ENCODE results near the gene POTEC.
"Not testable (repeated sequence)": the region's sequence is repeated elsewhere in the genome, so short reads cannot be mapped to it uniquely, and the experiment has no call there.

The POTEC gene

DNA sequence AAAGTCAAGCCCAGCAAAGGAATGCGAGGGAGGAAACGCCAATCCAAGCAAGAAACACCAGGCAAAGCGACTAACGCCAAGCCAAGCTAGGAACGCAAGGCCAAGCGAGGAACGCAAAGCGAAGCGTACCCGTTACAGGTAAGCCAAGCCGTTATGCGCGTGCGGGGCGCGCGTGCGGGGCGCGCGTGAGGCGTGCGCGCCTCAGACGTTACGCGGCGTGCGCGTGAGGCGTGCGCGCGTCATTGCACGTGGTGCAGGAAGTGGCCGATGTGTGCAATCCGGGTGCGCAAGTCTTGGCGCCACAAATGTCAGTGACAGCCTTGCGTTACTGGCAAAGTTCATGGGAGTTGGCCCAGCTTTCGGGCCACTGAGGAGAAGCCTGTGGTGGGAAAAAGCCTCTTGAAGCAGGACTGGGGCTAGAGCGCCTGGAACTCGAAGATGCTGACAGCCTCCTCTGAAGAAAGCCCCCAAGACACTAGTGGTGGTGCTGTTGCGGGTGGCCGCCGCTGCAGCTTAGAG is at the start of gene POTEC:
POTEC (minus strand) TSS at position 155 of the 519 bp plus-strand sequence. CDS start 454 bp downstream, outside the sequence.
- not testable (repeated sequence) for DNase-seq (ENCODE audit: low spot score)

DNA sequence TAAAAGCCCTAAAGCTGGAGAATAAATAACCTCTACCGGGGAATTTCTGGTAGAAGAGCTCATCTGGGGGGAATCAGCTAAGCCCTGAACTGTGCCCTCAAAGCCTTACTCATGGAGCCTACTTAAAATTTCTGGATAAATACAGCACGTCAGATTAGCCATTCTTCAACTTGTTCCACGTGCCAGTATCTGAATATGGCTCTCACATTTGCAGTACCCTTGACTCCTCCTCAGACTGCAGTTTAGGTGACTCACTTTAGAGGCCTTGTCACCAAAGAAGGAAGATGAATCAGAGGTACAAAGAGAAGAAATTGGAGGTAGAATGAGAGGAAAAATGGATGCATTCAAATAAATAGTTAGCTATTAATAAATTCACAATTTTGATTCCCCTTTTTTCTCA is 34.6 kb upstream of the POTEC start:
- no peak for DNase-seq (ENCODE audit: low spot score)

DNA sequence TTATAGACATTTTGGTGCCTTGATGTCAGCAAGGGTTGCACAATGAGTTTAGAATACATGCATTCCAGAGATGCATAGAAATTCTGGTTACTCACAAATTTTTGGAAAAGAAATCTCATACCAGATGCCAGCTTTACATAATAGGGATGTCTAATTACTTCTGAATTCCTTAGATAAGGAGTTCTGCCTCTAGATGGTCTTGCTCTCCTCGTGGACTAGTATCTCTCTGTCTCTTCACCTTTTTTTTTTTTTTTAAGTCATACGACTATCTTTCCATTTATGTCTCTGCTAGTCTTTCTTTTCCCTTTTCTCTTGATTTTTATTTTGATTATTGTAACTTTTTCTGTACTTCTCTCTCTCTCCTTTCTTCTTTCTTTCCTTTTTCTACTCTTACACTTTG is 16.1 kb upstream of the POTEC start:
- DNase-seq (ENCODE audit: low spot score) = not testable (repeated sequence)

GRCh38 chr18:14531659-14532058 is 11.7 kb downstream of the POTEC start:
- not testable (repeated sequence) for DNase-seq (ENCODE audit: low spot score)

DNA sequence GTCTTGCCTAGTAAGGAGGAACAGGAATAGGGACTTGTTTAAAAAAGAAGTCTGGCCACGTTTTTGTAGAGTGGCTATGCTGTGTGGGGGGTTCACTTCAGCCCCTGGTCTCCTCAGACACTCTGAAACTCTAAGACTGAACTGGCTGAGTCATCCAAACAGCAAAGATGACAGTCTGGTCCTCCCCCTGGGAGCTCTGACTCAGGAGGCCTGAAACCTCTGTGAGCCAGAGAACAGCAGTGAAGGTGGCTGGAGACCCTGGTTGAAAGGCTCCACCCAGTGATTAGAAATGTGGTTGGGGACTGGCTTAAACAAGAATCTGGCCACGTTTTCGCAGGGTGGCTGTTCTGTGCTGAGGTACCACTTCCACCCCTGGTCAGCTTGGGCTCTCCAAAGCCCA is 32.7 kb downstream of the POTEC start:
- DNase-seq (ENCODE audit: low spot score) = not testable (repeated sequence)

DNA sequence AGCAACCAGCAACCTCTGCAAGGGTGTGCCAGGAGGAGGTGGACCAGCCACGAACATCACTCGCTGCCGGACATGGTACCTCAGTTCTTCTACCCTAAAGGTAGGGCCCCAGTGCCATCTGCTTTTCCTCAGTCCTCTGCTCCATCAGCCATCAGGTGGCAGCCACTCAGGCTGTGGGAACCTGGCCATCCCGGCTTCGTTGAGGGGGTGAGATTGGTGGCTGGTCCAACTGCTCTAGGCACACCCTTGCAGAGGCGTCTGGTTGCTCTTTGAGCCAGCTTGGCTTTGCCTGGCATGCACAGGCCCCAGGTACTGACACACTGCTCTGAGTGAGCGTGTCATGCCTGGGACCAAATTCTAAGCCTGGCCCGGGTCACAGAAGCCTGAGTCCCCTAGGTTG is 39.7 kb downstream of the POTEC start:
- DNase-seq (ENCODE audit: low spot score) = not testable (repeated sequence)

DNA sequence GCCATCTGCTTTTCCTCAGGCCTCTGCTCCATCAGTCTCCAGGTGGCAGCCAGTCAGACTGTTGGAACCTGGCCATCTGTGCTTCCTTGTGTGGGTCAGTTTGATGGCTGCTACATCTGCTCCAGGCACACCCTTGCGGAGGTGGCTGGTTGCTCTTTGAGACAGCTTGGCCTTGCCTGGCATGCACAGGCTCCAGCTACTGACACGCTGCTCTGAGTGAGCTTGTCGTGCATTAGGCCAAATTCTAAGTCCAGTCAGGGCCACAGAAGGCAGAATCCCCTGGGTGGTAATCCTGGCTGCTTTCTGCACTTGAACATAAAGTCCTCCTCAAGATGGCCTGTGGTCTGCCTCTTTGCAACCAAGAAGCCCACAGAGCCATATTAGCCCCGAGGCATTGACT is 41.5 kb downstream of the POTEC start:
- not testable (repeated sequence) for DNase-seq (ENCODE audit: low spot score)

DNA sequence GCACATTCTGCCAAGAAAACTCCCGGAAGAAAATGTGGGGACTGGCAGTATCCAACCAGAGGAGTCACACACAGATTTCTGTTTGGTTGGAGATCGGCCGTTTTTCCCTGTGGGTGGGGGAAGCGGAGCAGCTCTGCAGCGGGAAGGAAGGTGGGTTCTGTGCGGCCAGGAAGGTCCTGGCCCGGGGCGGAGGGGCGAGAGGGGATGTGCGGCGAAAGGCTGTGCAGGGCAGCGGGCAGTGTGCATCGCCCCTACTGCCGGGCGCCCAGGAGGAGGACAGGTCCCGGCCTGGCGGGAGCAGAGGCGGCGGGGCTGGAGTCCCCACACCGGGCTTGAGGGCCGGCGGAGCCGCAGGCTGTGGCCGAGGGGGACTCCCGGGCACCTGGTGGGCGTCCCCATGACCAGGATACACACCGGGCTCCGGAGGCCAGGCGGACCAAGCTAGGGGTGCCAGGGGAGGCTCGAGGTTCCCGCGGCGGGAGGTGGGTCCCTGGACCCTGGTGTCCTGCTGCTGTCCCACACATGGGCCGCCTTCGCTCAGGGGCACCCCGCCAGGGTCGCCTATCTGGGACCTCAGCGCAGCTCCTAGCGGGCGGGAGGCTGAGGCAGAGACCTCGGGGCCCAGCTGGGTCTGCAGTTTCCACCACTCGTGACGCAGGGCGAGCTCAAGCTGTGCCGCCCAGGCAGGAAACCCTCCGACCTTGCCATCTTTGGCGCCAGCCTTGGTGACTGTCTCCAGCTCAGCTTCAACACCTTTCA is 54.0 kb downstream of the POTEC start:
- DNase-seq (ENCODE audit: low spot score) = peak; percentile 13

DNA sequence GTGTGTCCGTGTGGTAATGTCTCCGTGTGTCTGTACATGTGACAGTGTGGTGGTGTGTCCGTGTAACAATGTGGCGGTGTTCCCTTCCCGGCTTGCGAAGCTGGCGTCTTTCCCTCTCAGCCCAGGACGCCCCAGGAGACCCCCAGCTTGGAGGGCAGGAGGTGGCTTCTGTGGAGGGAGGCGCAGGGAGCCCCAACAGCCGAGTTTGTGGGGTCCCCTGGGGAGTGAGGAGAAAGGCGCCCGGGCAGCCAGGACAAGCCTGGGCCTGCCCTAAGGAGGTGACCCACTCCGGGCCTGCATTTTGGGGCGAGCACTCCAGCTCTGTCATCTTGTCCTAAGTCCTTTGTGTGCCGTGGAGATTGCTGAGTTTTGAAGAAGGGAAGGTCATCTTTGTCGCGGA is 54.6 kb downstream of the POTEC start:
- DNase-seq (ENCODE audit: low spot score) = not testable (repeated sequence)

- DNase-seq (ENCODE audit: low spot score) = not testable (repeated sequence)
Measured at GRCh38 chr18:14486926-14487580, 56.3 kb downstream of the POTEC start.

DNA sequence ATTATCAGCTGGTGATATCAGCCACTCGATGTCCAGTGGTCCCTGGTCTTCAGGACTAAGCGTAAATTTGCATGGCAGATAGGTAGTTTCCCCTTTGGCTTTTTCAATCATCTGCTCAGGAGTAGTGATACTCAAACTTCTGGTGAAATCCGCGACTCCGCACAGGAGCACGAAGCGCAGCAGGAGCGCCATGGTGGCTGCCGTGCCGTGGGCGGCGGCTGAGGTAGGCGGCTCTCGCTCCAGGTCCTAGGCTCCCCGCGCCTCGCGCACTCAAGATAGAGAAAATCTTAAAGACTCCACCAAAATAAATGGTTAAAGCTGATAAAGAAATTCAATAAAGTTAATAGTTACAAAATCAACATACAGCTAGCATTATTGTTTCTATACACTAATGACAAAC is 64.3 kb downstream of the POTEC start:
- DNase-seq (ENCODE audit: low spot score) = not testable (repeated sequence)

DNA sequence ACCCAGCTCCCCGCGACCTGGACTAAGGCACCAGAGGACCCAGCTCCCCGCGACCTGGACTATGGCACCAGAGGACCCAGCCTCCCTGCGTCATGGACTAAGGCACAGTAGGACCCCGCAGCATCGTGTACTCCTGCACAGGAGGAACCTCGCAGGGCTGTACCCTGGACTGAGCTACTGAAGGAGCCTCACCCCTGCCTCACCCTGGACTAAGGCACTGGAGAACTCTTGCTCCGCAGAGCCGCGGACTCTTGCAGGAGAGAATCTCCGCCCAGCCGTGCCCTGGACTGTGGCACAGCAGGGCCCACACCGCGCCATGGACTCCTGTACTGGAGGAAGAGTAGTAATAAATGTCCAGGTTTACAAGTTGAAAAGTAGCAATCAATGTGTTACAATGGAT is 67.9 kb downstream of the POTEC start:
- DNase-seq (ENCODE audit: low spot score) = not testable (repeated sequence)

DNA sequence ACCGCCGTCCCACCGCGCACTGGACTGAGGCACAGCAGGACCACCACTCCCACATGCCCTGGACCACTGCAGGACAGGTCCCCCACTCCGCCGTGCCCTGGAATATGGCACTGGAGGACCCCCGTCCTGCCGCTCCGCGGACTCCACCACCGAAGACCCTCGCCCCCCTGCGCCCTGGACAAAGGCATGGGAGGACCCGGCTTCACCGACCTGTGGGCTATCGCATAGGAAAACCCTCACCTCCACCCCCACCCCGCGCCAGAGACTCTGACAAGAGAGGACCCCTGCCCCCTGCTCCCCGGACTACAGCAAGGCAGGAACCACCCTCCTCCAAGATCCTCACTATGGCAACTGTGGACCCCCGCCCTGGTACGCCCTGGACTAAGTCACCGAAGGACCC is 68.6 kb downstream of the POTEC start:
- DNase-seq (ENCODE audit: low spot score) = not testable (repeated sequence)

DNA sequence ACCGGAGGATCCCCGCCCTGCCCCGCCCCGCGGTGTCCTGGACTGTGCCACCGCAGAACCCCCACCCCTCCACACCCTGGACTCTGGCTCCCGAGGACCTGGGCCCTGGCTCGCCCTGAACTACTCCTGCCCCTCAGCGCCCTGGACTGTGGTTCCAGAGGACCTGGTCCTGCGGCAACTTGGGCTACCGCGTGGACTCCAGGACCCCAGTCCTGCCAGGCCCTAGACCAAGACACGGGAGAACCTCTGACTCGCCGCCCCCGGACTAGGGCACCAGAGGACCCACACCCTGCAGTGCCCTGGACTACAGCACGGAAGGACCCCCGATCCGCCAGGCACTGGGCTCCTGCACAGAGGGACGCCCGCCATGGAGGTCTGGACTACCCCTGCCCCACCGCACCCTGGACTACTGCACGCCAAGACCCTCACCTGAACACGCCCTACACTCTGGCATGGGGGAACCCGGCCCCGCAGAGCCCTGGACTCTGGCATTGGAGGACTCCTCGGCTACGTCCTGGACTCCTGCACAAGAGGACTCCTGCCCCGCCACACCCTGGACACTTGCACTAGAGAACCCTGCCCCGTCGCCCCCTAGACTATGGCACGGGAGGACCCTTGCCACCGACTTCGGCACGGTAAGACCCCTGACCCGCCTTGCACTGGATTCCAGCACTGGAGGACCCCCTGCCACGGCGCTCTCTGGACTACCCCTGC is 69.2 kb downstream of the POTEC start:
- DNase-seq (ENCODE audit: low spot score) = not testable (repeated sequence)

- not testable (repeated sequence) for DNase-seq (ENCODE audit: low spot score)
Measured at GRCh38 chr18:14473250-14474006, 70.0 kb downstream of the POTEC start.

- not testable (repeated sequence) for DNase-seq (ENCODE audit: low spot score)
Measured at GRCh38 chr18:14471286-14471685, 72.1 kb downstream of the POTEC start.

DNA sequence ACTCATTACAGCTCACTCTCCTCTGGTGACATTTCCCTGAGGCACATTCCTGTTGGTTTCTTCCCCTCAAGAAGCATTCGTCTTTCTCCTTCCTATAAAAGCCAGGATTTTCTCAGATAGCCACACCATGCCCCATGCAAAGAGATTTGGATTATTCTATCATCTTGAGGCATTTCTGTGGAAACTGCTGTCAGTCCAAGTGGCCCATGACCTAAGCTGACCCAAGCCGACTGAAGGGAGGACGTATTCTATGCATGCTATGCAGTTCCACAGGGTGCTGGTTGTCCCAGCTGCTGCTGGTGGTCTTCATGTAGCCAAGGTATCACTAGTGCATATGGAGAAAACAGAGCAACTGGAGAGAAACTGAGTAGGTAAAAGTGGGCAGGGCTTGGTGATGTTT is 73.0 kb downstream of the POTEC start:
- DNase-seq (ENCODE audit: low spot score) = not testable (repeated sequence)

GRCh38 chr18:14470046-14470445 is 73.4 kb downstream of the POTEC start:
- not testable (repeated sequence) for DNase-seq (ENCODE audit: low spot score)

GRCh38 chr18:14465989-14466388 is 77.4 kb downstream of the POTEC start:
- not testable (repeated sequence) for DNase-seq (ENCODE audit: low spot score)

Data from D341Med (cell line).